Activated CD4-positive, alpha-beta memory T cell treated with anti-CD3 and anti-CD28 coated beads, Interleukin-2, amount 10 ng/mL, durations not matched to agents 7 days and 5 days (primary cell): ENCODE data around the gene SIGLEC14. TPM values are rescaled to one million over a fixed set of nuclear protein-coding genes. Genes with fewer than 3 reads are reported as not detected.
"Not testable (repeated sequence)": the region's sequence is repeated elsewhere in the genome, so short reads cannot be mapped to it uniquely, and the experiment has no call there.

Experiments
- CTCF ChIA-PET: fragments of 350-600 bp; sonication (Branson Sonifier 250); formaldehyde crosslinking; loops from one replicate; lab custom pipeline; 2021; ENCODE audit warnings: antibody characterized with exemption, inconsistent platforms; lab: Charles Lee
- POLR2A ChIA-PET: fragments of 350-600 bp; sonication (Branson Sonifier 250); formaldehyde crosslinking; loops from one replicate; lab custom pipeline; 2021; ENCODE audit warnings: antibody characterized with exemption; lab: Charles Lee
- DNase-seq: peaks from one replicate; pipeline ENCODE4 v3.0.0-alpha.2; 2020
- H3K27ac Mint-ChIP-seq: one replicate; pipeline ENCODE4 v1.8.0; 2021; ENCODE audit warnings: mild to moderate bottlenecking, mixed read lengths
- H3K27me3 Mint-ChIP-seq: one replicate; pipeline ENCODE4 v1.8.0; 2021; ENCODE audit warnings: mixed read lengths
- H3K36me3 Mint-ChIP-seq: one replicate; pipeline ENCODE4 v1.8.0; 2021; ENCODE audit warnings: low read depth, mixed read lengths
- H3K4me1 Mint-ChIP-seq: one replicate; pipeline ENCODE4 v1.8.0; 2021; ENCODE audit warnings: mixed read lengths
- H3K4me3 Mint-ChIP-seq: one replicate; pipeline ENCODE4 v1.8.0; 2021; ENCODE audit warnings: mild to moderate bottlenecking, mixed read lengths
- H3K9me3 Mint-ChIP-seq: one replicate; pipeline ENCODE4 v1.8.0; 2021; ENCODE audit warnings: mixed read lengths
- total RNA-seq, 2 experiments: library from RNA; stranded (reverse); gene quantifications; one replicate each; pipeline ENCODE4 v1.2.3, GENCODE V29; 2021

Gene SIGLEC14
- total RNA-seq, 2 experiments from 2014 or later = not detected

DNA sequence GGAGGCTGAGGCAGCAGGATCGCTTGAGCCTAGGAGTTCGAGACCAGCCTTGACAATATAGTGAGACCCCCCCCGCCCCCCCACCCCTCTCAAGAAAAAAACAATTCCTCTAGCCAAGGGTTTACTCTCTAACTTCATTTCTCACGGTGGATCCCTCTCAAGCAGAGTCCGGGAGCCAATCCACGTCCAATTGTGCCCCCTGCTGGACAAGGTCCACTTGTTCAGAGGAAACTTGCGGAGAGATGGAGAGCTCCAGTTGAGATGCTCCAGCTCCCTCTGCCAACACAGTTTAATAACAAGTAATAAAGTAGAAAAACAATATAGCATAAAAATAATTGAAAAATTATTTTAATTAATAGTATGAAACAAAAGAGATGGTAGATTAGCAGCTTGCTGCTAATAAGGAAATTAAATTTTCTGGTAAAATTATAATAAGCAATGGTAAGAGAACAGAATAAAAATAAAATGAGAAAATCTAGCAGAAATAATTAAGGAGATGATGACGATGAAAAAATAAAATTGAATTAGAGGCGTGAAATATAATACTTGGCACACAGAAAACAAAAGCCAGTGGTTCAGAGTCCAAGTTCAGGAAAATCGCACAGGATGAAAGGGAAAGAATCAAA is 14.5 kb upstream of the SIGLEC14 start:
- Mint-ChIP-seq H3K36me3 (no peaks in the 10 kb centered on the region), H3K27me3 (peaks cover 24% of the 10 kb centered on the region), H3K27ac (no peak overlapping the region), H3K4me3 (no peak overlapping the region), H3K4me1 (peaks cover 5% of the 10 kb centered on the region), H3K9me3 (no peaks in the 10 kb centered on the region)
- POLR2A ChIA-PET = no interaction called here
- CTCF ChIA-PET = interaction anchor here (0.6 to 5.1 kb wide), 14 partner anchors 9 to 360 kb away, joined by 3 to 66 read pairs (median 4); partner anchors contain the start of gene NKG7
- peak; percentile 66 for DNase-seq

DNA sequence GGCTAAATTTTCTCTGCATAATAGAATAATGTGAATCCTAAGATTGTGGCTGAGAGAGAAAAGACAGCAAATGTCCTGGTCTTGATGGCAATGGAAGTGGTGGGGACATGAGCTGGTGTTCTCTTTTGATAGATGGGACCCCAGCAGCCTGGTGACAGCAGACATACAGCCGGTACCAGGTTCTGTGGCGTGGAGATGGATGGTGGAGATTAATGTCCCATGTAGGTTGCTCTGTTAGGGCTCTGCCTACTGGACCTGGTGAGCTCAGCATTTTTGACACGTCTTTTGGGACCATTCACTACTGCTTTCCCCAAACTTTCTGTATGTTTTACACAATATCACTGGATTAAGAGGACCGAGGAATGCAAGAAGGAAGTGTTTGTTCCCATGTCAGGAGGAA is 8.2 kb upstream of the SIGLEC14 start:
- peaks cover 5% of the 10 kb centered on the region for H3K4me1 Mint-ChIP-seq
- no peak for DNase-seq
- H3K27me3 Mint-ChIP-seq = peaks cover 10% of the 10 kb centered on the region
- no peak overlapping the region for H3K27ac Mint-ChIP-seq
- ChIA-PET POLR2A (no interaction called here), CTCF (interaction anchor here (1.0 to 1.5 kb wide), 4 partner anchors 11 to 233 kb away, joined by 3 read pairs; no protein-coding TSS in a partner anchor)
- H3K9me3 Mint-ChIP-seq = no peaks in the 10 kb centered on the region
- no peaks in the 10 kb centered on the region for H3K36me3 Mint-ChIP-seq
- no peak overlapping the region for H3K4me3 Mint-ChIP-seq

DNA sequence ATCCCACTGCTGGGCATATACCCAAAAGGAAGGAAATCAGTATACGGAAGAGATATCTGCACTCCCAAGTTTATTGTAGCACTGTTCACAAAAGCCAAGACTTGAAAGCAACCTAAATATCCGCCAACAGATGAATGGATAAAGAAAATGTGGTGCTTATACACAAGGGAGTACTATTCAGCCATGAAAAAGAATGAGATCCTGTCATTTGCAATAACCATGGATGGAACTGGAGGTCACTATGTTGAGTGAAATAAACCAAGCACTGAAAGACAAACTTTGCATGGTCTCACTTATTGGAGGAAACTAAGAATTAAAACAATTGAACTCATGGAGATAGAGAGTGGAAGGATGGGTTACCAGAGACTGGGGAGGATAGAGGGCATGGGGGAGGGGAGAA is 6.5 kb upstream of the SIGLEC14 start:
- peaks cover 5% of the 10 kb centered on the region for H3K4me1 Mint-ChIP-seq
- CTCF ChIA-PET = interaction anchor here (0.6 kb wide), 1 partner anchor 180 kb away, joined by 3 read pairs; no protein-coding TSS in a partner anchor
- no peak for DNase-seq
- no peak overlapping the region for H3K4me3 Mint-ChIP-seq
- no peaks in the 10 kb centered on the region for H3K9me3 Mint-ChIP-seq
- no peaks in the 10 kb centered on the region for H3K36me3 Mint-ChIP-seq
- peaks cover 11% of the 10 kb centered on the region for H3K27me3 Mint-ChIP-seq
- H3K27ac Mint-ChIP-seq = no peak overlapping the region
- POLR2A ChIA-PET = no interaction called here

DNA sequence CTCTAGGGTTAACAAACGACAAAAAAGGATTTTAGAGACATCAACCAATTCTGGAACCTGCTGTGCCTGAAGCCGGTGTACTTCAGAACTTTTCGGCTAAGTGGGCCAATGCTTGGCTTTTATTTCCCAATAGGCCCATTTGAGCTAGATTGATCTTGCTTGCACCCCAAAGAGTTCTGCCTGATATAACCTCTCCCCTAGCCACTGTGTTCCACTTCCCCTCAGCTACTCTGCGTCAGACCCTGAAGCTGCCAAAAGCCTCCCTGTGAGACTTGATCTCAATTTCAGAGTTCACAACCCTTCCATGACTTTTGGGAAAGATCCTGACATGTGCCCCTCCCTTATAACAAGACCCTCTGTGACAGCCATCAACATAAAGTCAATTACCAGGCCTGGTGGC is 5.6 kb upstream of the SIGLEC14 start:
- H3K36me3 Mint-ChIP-seq = no peaks in the 10 kb centered on the region
- CTCF ChIA-PET = no interaction called here
- DNase-seq = no peak
- POLR2A ChIA-PET = no interaction called here
- peaks cover 11% of the 10 kb centered on the region for H3K27me3 Mint-ChIP-seq
- no peak overlapping the region for H3K4me3 Mint-ChIP-seq
- H3K9me3 Mint-ChIP-seq = no peaks in the 10 kb centered on the region
- no peak overlapping the region for H3K27ac Mint-ChIP-seq
- peaks cover 5% of the 10 kb centered on the region for H3K4me1 Mint-ChIP-seq

DNA sequence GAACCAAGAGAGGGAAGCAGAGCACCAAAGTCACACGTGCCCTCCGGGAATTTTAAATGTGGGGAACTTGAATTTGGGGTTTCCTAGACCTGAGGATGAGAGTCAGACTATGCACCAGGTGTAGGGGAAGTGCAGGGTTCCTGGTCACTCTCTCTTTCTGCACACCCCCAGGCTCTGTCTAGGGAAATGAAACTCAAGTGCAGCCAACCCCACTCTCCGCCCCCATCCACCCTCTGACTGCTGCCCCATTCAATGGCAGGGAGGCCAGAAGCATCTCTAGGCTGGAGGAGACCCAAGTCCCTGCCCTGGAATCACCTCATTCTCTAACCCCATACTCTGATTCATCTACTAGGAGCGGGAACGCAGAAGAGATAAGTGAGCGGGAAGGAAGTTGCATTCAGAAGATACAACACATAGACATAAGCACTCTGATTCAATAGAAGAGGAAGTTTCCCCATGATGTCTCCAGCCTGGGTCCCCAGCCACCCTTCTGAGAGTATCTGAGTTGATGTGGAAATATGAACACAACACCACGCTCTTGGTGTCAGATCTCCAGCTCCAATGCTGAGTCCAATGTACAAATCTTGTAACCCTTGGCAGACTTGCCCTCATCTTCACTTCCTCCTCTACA is 4.7 kb upstream of the SIGLEC14 start:
- H3K4me1 Mint-ChIP-seq = no peaks in the 10 kb centered on the region
- no peak for DNase-seq
- POLR2A ChIA-PET = no interaction called here
- CTCF ChIA-PET = no interaction called here
- no peaks in the 10 kb centered on the region for H3K36me3 Mint-ChIP-seq
- H3K9me3 Mint-ChIP-seq = no peaks in the 10 kb centered on the region
- no peak overlapping the region for H3K4me3 Mint-ChIP-seq
- H3K27me3 Mint-ChIP-seq = peaks cover 8% of the 10 kb centered on the region
- H3K27ac Mint-ChIP-seq = no peak overlapping the region

DNA sequence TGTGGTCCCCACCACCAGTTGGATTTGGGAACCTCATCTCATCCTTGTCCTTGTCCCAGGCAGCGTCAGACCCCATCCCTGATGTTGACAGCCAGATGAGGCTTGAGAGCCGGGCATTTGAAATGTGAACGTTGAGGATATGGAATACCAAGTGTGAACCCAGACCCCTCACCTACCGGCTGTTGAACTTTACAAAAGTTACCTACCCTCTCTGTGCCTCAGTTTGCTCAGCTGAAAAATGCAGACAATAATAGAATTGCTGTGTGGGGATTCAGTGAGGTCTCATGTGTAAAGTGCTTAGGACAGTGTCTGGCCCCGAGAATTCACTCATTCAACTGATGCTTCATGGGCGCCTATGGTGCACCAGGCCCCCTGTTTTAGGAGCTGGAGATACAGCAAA is 693 bp upstream of the SIGLEC14 start:
- H3K27ac Mint-ChIP-seq = no peak overlapping the region
- H3K9me3 Mint-ChIP-seq = no peaks in the 10 kb centered on the region
- H3K4me1 Mint-ChIP-seq = peaks cover 2% of the 10 kb centered on the region
- POLR2A ChIA-PET = no interaction called here
- no peak for DNase-seq
- CTCF ChIA-PET = no interaction called here
- peaks cover 15% of the 10 kb centered on the region for H3K27me3 Mint-ChIP-seq
- H3K36me3 Mint-ChIP-seq = no peaks in the 10 kb centered on the region
- H3K4me3 Mint-ChIP-seq = no peak overlapping the region

DNA sequence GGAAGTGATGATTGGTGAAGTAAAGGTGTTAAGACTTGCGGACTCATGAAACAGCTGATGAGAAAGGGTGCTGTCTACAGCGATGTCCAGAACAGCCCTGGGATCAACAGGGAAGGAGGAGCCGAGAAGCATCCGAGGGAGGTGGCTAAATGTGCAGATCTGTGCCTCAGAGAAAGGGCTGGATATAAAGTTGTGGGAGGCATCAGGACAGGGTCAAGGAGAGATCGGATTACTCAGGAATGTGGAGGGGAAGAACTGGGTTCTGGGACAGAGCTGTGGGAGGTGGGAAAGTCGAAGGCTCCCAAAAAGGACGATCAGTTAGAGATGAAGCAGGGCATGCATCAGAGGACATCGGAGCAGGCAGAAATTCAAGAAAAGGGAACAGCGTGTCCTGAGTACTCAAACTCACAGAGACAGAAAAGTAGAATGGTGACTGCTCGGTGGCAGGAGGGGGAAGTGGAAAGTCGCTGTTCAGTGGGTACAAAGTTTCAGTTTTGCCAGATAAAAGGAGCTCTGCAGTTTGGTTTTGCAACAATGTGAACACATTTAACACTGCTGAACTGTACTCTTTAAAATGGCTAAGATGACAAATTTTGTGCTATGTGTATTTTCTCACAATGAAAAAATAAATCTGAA is 1.9 kb downstream of the SIGLEC14 start:
- Mint-ChIP-seq H3K27me3 (peaks cover 26% of the 10 kb centered on the region), H3K4me3 (no peak overlapping the region)

DNA sequence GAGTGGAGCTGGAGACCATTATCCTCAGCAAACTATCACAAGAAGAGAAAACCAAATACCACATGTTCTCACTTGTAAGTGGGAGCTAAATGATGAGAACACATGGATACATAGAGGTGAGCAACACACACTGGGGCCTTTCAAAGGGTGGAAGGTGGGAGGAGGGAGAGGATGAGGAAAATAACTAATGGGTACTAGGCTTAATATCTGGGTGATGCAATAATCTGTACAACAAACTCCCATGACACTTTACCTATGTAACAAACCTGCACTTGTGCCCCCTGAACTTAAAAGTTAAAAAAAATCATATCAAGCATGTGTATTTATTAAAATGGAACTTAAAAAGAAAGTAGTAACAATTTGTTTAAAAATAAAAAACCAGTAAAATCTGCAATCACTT is 5.0 kb downstream of the SIGLEC14 start:
- Mint-ChIP-seq H3K9me3 (no peaks in the 10 kb centered on the region), H3K4me3 (no peak overlapping the region), H3K36me3 (no peaks in the 10 kb centered on the region), H3K27ac (no peak overlapping the region), H3K27me3 (peaks cover 36% of the 10 kb centered on the region), H3K4me1 (peaks cover 2% of the 10 kb centered on the region)
- ChIA-PET CTCF (interaction anchor here (0.7 to 1.7 kb wide), 3 partner anchors 15 to 18 kb away, joined by 3 to 7 read pairs (median 5); no protein-coding TSS in a partner anchor), POLR2A (no interaction called here)
- DNase-seq = no peak

More for the DNA sequence above, 1.9 kb downstream of the SIGLEC14 start:
- H3K36me3 Mint-ChIP-seq = no peaks in the 10 kb centered on the region
- H3K27ac Mint-ChIP-seq = no peak overlapping the region
- H3K9me3 Mint-ChIP-seq = no peaks in the 10 kb centered on the region
- no peak for DNase-seq
- H3K4me1 Mint-ChIP-seq = peaks cover 2% of the 10 kb centered on the region
- ChIA-PET CTCF (interaction anchor here (0.5 to 1.5 kb wide), 2 partner anchors 12 to 1237 kb away, joined by 4 to 7 read pairs; no protein-coding TSS in a partner anchor), POLR2A (no interaction called here)

DNA sequence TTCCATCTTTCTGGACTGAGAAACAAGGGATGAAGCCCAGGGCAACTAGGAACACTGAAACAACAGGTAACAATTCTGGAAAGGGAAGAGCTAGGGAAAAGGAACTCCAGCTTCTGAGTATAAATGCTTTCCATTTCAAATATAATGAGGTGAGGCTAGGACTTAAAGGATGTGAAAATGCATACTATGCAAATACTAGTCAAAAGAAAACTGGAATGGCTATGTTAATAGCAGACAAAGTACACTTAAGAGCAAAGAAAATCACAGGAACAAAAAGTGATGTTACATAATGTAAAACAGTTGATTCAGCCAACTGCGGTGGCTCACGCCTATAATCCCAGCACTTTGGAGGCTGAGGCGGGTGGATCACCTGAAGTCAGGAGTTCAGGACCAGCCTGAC is 6.2 kb downstream of the SIGLEC14 start:
- no peaks in the 10 kb centered on the region for H3K36me3 Mint-ChIP-seq
- CTCF ChIA-PET = interaction anchor here (1.3 to 1.7 kb wide), 2 partner anchors 17 to 168 kb away, joined by 4 to 7 read pairs; no protein-coding TSS in a partner anchor
- H3K9me3 Mint-ChIP-seq = no peaks in the 10 kb centered on the region
- no peak overlapping the region for H3K4me3 Mint-ChIP-seq
- peaks cover 2% of the 10 kb centered on the region for H3K4me1 Mint-ChIP-seq
- H3K27me3 Mint-ChIP-seq = peaks cover 36% of the 10 kb centered on the region
- no peak for DNase-seq
- POLR2A ChIA-PET = no interaction called here
- H3K27ac Mint-ChIP-seq = no peak overlapping the region

DNA sequence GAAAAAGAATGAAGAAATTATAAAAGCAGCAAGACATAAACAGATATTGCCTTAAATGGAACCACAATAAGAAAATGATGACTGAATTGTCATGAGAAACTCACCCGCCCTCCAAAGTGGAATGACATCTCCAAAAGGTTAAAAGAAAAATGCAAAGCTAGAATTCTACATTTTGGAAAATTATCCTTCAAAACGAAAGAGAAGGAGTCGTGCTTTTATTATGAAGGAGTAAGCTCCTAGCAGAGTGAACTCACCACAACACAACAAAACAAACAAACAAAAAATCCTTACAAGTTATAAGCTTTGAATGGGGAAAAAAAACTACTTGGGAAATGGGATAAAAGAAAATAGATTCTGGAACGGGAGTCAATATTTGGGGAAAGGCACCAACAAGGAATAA is 6.7 kb downstream of the SIGLEC14 start:
- ChIA-PET CTCF (interaction anchor here (1.3 to 1.7 kb wide), 2 partner anchors 17 to 167 kb away, joined by 4 to 7 read pairs; no protein-coding TSS in a partner anchor), POLR2A (no interaction called here)
- no peaks in the 10 kb centered on the region for H3K36me3 Mint-ChIP-seq
- DNase-seq = no peak
- H3K27ac Mint-ChIP-seq = no peak overlapping the region
- no peaks in the 10 kb centered on the region for H3K9me3 Mint-ChIP-seq
- H3K4me1 Mint-ChIP-seq = peaks cover 2% of the 10 kb centered on the region
- H3K4me3 Mint-ChIP-seq = no peak overlapping the region
- peaks cover 33% of the 10 kb centered on the region for H3K27me3 Mint-ChIP-seq

DNA sequence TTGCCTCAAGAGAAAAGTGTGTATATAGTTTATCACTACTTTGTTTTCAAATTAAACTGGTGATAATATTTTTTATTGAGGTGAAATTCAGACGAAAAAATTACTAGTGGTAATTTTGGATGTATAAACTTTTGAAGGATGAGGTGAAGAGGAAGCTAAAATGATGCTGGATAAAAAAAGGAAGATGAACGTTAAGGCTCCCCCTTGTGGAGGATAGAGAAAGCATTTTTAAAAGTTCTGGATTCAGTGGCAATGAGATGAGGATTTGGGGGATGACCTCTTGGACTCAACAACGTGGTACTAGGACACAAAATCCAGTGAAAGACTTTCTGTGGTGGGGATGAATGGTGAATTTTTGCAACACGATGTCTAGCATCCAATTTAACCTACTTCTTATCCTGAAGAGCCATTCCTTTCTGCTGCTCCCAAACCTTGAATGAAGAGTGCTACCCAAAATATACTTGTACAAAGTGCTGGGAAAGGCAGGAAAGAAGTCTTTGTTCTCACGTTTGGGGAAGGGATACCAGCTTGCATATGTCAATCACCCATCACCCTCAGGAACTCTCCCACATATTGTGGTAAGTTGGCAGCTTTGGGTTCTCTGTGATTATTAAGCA is 9.2 kb downstream of the SIGLEC14 start:
- Mint-ChIP-seq H3K4me1 (no peaks in the 10 kb centered on the region), H3K9me3 (no peaks in the 10 kb centered on the region), H3K36me3 (no peaks in the 10 kb centered on the region), H3K27me3 (peaks cover 27% of the 10 kb centered on the region), H3K4me3 (no peak overlapping the region), H3K27ac (no peak overlapping the region)
- ChIA-PET CTCF (interaction anchor here (1.2 to 1.7 kb wide), 6 partner anchors 19 to 216 kb away, joined by 3 to 6 read pairs (median 6); no protein-coding TSS in a partner anchor), POLR2A (no interaction called here)
- no peak for DNase-seq

DNA sequence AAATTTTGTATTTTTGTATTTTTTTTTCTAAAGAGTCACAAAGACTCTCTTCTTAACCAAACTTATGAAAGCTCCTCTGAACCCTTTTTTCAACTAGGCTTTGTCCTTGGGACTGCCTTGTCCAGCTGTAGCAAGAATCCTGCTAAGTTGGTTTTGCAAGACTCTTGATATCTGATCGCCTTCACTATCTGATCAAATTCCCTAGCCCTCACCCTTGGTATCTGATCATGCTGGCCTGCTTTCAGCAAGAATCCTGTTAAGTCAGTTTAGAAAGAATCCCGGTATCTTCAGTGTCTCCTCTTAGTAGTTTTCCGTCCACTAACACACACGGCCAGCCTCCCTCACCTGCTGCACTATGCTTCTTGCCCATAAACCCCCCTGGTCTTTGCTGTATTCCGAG is 14.5 kb downstream of the SIGLEC14 start:
- CTCF ChIA-PET = interaction anchor here (1.8 kb wide), 1 partner anchor 25 kb away, joined by 6 read pairs; no protein-coding TSS in a partner anchor
- Mint-ChIP-seq H3K4me3 (no peak overlapping the region), H3K4me1 (no peaks in the 10 kb centered on the region), H3K27ac (no peak overlapping the region), H3K27me3 (peaks cover 6% of the 10 kb centered on the region), H3K36me3 (no peaks in the 10 kb centered on the region), H3K9me3 (no peaks in the 10 kb centered on the region)
- POLR2A ChIA-PET = no interaction called here
- DNase-seq = no peak

DNA sequence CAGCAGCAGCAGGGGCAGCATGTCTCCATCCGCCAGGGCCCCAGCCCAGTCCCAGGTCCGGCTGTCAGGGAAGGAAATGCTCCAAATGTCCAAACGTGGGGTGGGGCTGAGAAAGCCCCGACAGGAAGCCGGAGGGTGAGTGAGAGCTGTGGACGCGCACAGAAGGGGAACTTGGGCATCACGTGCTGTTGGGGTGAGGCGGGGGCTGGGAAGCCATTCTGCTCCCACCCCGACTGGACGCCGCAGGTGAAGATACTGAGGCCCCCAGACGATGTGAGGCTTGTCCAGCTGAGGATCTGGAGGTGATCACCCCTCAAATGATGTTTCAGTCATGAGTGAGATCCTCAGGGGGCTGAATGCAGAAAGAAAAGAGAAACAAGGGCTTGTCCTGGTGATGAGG is 16.3 kb downstream of the SIGLEC14 start, which contains the start of gene SIGLEC5:
TSS of gene SIGLEC5 (minus strand) at position 87 of the 400 bp plus-strand sequence. CDS start at position 21, 66 bp downstream.
- DNase-seq, POLR2A ChIA-PET, H3K36me3 Mint-ChIP-seq, H3K9me3 Mint-ChIP-seq, H3K4me1 Mint-ChIP-seq, H3K27me3 Mint-ChIP-seq, CTCF ChIA-PET, H3K4me3 Mint-ChIP-seq, H3K27ac Mint-ChIP-seq: not testable (repeated sequence)
